Left ventricle myocardium inferior (tissue), 1 donor: Measurements from ENCODE around the gene ANKRD13C. TPM values are rescaled to one million over a fixed set of nuclear protein-coding genes. Genes with fewer than 3 reads are reported as not detected.

Experiments used
- DNase-seq: peaks from one replicate; pipeline ENCODE4 v3.0.0-alpha.2; 2020
- H3K27ac ChIP-seq: fragments of 200-600 bp; replicated peaks from 2 replicates; pipeline ENCODE4 v1.8.0; 2021
- H3K27me3 ChIP-seq: fragments of 200-600 bp; 2 replicates; pipeline ENCODE4 v1.8.0; 2021; ENCODE audit warnings: low read depth
- H3K36me3 ChIP-seq: fragments of 200-600 bp; 2 replicates; pipeline ENCODE4 v1.8.0; 2021
- H3K4me1 ChIP-seq: fragments of 200-600 bp; 2 replicates; pipeline ENCODE4 v1.8.0; 2021
- H3K4me3 ChIP-seq: fragments of 200-600 bp; 2 replicates; pipeline ENCODE4 v1.8.0; 2021; ENCODE audit warnings: mild to moderate bottlenecking, moderate library complexity
- H3K9me3 ChIP-seq: fragments of 200-600 bp; replicated peaks from 2 replicates; pipeline ENCODE4 v1.8.0; 2021
- intact Hi-C: fragments of 100-400 bp; cut with micrococcal nuclease; formaldehyde crosslinking; loops from one replicate; pipeline ENCODE4 v1.11.0; 2022
- total RNA-seq: library from RNA; stranded (reverse); fragmentation: NEBNext Ultra II Directional; extraction: Animal tissue kit (Norgen Biotek cat#: 25700); gene quantifications from one replicate; pipeline ENCODE4 v1.2.1, GENCODE V29; 2021
- TF ChIP-seq, protein P1 (sequence below): fragments of 200-600 bp; IDR thresholded peaks from 2 replicates; pipeline ENCODE4 v1.8.0; 2021; ENCODE audit warnings: antibody characterized with exemption, mild to moderate bottlenecking, borderline replicate concordance
- donor health status: DM: no; HTN: yes; CAD: no; lungs with severe emphysema.

The ANKRD13C gene
- total RNA-seq, 1 donor from 2014 or later, result 9.5 TPM

- H3K27me3 ChIP-seq, result no peaks in the 10 kb centered on the region
- TF ChIP-seq, protein P1, sequence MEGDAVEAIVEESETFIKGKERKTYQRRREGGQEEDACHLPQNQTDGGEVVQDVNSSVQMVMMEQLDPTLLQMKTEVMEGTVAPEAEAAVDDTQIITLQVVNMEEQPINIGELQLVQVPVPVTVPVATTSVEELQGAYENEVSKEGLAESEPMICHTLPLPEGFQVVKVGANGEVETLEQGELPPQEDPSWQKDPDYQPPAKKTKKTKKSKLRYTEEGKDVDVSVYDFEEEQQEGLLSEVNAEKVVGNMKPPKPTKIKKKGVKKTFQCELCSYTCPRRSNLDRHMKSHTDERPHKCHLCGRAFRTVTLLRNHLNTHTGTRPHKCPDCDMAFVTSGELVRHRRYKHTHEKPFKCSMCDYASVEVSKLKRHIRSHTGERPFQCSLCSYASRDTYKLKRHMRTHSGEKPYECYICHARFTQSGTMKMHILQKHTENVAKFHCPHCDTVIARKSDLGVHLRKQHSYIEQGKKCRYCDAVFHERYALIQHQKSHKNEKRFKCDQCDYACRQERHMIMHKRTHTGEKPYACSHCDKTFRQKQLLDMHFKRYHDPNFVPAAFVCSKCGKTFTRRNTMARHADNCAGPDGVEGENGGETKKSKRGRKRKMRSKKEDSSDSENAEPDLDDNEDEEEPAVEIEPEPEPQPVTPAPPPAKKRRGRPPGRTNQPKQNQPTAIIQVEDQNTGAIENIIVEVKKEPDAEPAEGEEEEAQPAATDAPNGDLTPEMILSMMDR, result no peak
- intact Hi-C loops, result no loop called here
- no peak overlapping the region for H3K4me3 ChIP-seq
- H3K27ac ChIP-seq, result no peak overlapping the region
- H3K36me3 ChIP-seq, result peaks cover 9% of the 10 kb centered on the region
- H3K9me3 ChIP-seq, result no peaks in the 10 kb centered on the region
- H3K4me1 ChIP-seq, result peaks cover 76% of the 10 kb centered on the region
- DNase-seq, result no peak
Observed at GRCh38 chr1:70210820-70211219, 143.7 kb downstream of the ANKRD13C start.

Other genes starting within 250 kb of the ANKRD13C start
- 9.0 TPM for gene LRRC40, start 149.1 kb downstream of the ANKRD13C start, total RNA-seq
- 48.6 TPM for gene SRSF11, start 133.3 kb downstream of the ANKRD13C start, total RNA-seq
- 0.91 TPM for gene CTH, start 56.5 kb upstream of the ANKRD13C start, total RNA-seq